HG02981 (cell line): Measurements from ENCODE around the gene CHRND.

Experiments used
- ATAC-seq: cut with Tn5 transposase; IDR thresholded peaks from one replicate; pipeline ENCODE4 v1.9.1; 2021; ENCODE audit warnings: mild to moderate bottlenecking, moderate library complexity; ENCODE audit not compliant: unreplicated experiment

The CHRND gene

DNA sequence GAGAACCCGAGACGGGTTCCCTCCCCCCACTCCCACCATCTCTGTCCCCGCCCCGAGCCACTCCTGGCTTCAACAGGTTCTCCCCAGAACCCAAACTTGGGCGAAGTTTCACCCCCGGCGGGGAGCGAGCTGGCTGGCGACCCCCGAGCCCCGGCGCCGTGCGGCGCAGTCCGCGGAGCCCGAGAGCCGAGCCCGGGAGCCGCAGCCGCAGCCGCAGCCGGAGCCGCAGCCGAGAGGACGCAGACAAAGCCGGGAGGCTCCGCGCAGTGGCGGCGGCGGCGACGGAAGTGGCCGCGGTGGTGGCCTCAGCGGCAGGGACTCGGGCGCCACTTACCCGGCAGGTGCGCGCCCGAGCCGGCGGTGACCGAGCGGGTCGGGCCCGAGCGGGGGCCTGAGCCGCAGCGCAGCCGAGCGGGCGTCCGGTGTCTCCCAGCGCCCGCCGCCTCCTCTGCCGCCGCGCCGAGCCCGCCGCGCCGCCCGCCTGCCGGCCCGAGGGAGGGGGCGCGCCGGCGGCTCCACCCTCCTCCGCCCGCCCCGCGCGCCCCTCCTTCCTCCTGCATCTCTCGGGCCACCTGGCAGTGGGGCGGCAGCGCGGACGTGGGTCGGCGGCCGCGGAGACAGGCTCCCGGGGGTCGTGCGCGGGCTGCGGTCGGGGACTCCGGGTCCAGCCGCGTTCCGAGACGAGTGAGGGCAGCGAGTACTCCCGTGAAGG lies 38.4 kb upstream of the CHRND start, which contains the start of gene ECEL1:
ECEL1 (minus strand) TSS at position 450 of the 712 bp plus-strand sequence. CDS start 1,181 bp downstream, outside the sequence.
- no peak for ATAC-seq

DNA sequence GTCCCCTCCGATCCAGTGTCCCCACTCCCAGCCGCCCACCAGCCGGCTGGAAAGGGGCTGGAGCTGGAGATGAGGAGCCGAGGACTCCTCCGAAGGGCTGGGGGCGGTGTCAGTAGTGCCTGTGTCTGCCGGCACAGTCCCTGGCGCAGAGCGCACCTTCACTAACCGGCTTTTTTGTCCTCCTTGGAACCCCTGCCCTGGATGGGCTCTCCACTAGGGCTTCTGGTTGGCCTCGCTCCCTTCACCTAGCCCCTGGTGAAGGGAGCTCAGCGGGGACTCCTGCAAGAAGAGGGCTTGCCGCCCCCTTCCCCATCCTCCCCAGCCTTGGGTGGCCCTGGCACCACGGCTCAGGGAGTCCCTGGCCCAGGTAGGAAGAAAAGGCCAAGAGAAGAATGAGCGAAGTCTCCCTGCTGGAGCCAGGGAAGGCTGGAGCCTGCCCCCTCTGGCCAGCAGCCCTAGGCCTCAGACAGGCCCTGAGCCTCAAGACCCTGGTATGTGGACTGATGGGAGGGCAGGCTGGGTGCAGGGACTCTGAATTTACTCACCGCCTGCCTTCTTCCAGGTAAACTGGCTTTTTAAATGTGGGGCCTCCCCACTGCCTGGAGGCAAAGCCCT lies 37.8 kb upstream of the CHRND start:
- ATAC-seq = no peak

DNA sequence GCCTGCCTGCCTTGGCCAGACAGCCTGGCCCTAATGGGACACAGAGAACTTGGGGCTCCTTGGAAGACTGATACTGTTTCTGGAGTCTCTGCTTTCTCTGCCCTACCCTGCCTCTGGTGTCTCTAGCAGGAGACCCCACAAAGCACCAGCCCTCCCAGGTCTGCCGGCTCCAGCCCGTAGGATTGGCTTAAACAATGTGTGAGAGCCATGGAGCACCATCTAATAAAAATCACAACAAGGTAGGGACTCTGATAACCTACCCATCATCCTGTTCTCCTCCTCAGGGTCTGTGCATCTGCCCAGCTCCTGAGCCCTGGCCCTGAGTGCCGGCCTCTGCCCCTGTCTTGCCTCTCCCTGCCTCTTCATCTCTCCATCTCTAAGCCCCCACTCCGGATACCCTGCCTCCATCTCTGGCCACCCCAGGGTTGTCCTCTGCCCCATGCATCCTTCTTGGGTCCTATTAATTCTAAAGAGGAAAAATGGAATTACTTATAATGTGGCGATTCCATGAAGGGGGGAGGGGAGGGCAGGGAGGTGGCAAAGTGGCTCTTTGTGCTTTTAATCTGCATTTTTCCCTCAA lies 37.1 kb upstream of the CHRND start:
- no peak for ATAC-seq

DNA sequence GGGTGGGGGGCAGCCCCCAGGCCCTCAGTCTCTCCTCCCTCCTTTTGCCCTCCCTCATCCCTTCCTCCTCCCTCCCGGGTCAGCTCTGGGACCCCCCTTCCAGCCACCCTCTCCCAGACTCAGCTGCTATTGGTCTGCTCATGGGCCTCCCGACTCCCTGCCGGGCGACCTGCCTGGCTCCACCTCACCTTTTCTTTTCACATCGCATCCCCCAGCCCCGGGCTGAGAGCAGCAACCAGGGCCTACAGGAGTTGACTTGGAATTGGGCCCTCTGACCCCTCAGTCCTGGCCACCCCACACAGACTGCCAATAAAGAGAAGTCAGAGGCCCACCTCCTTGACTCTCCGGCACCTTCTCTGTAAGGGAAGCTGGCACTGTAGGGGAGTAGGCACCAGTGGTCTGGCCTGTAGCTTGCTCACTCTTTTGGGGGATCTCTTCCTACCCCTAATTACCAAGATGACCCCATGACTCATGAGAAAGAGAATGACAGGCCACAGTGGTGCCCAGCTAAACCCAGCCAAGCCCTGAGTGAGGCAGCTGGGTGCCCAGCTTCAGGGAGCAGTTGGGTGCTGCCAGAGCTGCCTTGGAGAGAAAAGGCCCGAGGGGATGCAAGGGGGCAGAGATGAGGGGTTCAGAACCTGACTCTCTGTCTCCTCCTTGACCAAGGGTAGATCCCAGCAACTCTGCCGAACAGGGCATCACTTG lies 36.3 kb upstream of the CHRND start:
- no peak for ATAC-seq

DNA sequence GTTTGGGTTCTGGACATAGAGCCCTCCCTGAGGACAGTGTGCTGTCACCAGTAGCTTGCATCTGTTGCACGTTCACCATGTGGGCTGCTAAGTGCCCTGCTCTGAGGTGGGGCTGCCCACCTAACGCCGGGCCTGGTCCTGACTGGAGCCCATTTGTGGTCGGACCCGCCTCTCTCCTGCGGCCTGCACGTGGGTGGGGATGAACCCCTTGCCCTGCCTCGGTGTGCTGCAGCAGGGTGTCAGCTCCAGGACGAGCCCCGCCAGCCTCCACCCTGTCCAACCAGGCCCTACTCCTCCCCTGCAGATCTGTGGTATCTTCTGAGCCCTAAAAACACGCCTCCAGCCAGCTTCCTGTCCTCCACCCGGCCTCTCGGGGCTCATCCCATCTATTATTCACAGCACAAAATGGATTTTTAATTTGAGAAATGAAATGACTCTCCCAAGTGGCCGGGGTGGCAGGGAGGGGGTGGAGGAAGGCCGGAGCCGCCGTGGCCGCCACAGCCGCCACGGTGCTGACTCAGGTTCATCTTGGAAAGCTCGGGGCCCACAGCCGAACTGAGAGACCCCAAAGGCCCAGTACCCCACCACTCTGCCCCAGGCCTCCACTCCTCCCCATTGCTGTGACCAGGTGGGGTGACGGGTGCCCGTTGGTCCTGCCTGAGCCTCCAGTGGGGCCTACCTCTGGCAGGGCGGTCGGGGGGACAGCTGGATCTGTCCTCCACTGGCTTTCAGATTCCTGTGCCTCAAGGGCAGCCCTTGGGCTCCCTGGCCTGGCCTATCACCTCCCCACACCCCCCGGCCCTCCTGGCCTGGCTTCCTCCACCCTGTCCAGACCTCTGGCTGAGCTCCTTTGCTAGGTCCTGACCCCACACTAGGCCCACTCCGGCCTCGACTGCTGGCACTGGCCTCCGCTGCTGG lies 35.5 kb upstream of the CHRND start:
- ATAC-seq = no peak

DNA sequence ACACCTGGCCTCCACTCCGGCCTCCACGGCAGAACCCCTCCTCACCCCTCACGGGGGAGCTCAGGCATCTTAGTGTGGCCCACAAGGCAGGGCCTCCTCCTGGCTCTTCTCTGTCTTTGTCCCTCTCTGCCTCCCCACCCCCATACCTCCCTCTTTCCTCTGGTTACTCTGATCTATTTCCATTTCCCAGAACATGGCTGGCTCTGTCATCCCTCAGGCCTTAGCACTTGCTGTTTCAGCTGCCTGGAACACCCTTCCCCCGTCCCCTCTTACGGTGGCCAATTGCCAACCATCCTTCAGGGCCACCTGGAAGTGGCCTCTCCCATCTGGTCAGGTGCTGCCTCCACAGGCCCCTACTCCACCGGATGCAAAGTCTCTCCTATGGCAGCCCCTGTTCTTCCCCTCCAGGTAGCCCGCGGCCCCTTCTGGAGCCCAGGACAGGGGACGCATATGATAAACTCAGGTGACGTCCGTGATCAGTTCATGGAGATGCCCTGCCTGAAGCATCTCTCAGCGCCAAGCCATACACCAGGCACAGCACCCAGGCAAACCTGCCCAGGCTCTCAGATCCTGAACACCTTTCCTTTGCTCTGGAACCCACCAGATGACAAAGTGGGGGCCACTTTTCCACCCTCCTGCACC lies 34.7 kb upstream of the CHRND start:
- ATAC-seq = no peak

DNA sequence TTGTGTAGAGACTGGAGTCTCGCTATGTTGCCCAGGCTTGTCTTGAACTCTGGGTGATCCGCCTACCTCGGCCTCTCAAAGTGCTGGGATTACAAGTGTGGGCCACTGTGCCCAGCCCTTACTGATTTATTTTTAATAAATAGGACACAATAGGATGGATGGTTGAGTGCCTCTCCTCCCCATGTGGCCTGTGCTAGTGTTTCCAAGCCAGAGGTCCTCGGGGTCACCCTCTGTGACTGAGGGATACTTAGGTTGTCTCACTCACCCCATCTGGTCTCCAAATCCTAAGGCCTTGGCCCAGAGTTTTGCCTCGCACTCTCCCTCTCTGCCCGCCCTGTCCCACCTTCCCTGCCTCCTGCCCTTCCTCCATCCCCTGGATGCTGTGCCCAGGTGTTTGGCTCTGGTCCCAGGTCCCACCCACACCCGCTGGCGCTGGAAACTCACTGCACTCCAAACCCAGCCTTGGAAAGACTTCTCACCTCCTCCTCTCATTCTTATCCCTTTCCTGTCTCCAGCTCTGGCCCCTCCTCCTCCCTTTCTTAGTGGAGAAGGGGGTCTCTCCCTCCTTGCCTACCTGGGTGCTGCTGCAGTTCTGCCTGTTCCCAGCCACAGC lies 33.6 kb upstream of the CHRND start:
- ATAC-seq = no peak

DNA sequence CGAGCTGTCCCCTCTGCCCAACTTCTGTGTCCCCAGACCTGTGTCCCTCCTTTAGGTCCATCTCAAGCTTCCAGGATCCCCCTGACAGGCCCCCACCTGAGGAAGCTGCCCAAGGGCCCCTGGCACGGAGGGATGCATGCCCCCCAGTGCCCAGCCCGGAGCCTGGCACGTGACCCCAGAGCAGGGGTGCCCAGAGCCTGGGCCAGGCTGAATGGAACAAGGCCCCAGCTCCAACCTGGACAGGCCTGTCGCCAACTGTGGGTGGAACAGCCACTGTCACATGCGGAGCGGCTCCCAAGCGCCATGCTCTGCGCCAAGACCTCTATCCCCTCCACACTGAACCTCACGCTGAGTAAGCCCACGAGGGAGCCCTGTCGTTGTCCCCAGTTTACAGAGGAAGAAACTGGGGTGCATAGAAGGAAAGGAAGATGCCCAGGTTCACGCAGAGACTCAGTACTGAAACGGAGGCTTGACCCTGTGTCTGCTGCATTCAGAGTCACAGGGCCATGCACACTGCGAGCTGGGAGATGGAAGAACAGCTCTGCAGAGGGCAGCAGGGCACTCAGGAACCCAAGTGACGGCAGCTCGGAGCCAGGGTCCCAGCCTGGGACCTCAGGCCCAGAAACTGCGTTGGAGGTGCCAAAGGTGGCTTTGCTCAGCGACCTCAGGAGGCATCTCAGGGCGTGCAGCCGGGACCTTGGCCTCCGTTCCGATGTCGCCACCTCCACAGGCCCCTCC lies 32.8 kb upstream of the CHRND start:
- ATAC-seq = no peak

DNA sequence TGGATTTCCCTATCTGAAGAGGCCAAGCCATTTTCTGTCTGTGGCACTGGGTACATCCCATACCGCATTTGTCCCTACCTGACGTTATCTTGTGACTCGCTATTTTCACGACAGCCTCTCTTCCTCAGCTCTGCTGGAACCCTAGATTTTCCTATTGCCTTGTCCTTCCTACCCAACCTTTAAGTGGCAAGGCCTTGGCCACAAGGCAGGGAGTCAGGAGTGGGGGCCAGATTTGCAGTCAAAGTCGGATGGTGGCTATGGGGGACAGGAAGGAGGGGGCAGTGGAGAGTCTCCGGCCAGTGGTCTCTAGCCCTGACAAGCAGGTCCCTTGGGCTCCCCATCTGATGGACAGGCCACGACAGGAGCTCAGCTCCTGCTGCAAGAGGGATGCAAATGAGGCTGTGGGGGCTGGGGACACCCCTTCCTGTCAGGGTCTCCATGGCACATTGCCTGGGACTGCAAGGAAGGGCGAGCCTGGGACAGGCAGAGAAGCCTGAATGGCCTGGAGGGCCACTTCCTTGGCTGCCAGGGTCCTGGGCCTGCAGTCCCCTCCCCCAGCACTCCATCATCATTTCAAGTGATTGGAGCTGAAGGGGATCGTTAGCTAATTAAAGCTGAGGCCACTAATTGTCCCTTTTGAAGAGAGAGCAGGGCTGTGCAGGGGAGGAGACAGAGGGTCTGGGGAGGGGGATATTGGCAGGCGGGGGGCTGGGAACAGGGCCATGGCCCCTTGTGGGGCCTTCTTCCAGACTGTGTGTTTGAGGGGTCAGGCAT lies 32.1 kb upstream of the CHRND start:
- no peak for ATAC-seq

DNA sequence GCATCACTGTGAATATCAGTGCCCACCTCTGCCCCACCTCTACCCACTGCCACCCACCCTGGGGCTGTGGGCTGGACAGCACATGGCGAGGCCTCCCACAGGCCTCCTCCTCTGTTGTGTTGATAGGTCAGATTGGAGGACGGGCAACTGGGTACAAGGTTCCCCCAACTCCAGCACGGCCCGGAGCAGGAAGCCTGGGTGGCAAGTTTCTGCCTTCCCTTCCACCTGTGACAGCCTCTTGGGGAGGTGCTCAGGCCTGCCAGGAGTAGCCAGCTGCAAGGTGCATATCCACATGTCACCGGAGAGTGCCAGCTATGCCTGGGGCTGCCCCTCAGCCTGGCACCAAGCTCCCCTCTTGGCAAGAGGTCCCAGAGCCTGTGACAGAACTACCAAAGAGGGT lies 31.4 kb upstream of the CHRND start:
- ATAC-seq = no peak

DNA sequence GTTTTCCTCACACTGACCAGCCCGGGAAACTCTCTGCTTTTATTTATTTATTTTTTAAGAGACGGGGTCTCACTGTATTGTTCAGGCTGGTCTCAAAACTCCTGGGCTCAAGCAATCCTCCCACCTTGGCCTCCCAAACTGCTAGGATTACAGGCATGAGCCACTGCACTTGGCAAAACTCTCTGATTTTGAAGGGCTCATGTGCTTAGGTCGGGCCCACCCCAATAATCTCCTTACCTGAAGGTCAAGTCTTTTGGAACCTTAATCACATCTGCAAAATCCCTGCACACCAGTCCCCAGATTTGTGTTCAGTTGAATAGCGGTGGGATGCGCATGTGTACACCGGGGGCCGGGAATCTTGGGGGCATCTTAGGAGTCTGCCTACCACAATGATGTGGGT lies 30.7 kb upstream of the CHRND start:
- no peak for ATAC-seq

DNA sequence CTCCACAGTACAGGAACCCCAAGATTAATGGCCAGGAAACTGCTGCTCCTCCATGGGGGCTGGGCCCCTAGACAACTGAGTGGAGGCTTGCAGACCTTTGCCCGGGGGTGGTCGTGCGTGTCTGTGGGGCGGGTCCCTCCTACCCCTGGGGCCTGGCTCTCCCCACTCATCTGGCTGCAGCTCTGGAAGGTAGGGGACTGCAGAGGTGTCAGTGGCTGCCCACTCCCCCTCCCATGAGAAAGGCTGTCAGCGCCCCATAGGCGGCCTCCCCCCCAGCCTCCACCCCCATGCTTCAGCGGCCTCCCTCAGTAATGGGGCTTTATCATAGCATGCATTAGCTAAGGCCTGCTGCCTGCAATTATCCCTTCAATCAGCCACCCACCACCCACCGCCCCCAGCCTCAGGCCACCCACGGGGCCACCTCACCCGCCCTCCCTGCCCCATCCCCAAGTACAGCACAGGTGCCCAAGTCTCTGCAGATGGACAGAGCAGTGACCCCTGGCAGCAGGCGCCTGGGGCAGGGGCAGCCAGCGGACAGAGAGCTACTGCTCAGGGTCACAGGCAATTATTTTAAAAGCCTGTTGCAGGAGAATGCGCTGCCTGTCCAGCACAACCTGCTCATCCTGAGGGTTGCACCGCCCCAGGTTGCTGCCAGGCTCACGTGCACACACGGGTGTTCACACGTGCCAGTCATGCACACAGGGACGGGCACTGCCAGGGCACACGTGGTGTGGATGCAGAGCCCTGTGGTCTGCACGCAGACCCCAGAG lies 29.3 kb upstream of the CHRND start:
- no peak for ATAC-seq

DNA sequence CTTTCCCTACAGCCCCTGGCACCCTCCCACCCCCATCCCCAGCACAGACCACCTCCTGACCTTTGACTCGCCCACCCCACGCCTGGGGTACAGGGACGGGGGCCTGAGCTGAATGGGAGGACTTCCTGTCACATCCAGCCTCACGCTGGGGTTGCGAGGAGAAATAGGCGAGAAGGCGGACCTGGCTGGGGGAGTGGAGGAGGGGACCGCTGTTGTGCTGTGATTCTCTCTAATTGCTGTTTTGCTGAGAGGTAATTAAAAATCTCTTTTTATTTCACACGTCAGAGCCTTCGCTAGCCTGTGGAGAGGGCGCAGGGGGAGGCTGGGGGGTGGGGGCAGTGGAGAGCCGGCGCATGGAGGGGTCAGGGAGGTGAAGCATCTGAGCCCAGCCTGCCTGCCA lies 28.6 kb upstream of the CHRND start:
- ATAC-seq = no peak

DNA sequence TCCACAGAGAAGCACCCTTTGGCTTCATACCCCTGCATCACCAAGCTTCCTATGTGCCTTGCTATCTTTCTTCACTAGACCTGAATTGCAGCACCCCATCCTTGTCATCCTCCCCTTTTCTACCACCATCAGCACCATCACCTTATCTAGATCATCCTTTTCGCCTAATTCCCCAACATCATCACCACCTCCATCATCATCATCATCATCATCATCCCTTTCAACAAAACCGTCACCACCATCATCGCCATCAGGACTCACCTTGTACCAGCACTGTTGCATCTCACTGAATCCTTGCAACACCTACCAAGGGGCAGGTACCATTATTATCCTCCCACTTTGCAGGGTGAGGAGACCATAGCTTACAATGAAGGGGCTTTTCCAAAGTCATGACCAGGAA lies 27.5 kb upstream of the CHRND start:
- no peak for ATAC-seq

DNA sequence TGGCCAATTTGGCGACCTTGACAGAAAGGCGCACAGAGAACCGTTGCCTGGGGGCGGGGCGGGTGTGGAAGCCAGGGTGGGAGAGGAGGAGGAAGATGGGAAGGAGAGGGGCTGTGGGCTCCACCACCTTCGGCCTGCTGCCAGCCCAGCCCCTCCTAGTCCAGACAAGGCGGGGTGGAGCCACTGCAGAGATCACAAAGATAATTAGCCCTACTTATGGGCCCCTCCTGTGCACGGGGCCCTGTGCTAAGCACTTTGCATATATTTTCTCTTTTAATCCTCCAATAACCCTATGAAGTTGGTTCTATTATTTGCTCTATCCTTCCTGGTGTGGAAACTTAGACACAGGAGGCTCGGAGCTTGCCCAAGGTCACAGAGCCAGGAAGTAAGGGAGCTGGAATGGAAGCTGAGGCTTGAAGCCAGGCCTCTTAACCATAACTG lies 24.6 kb upstream of the CHRND start:
- ATAC-seq = no peak

DNA sequence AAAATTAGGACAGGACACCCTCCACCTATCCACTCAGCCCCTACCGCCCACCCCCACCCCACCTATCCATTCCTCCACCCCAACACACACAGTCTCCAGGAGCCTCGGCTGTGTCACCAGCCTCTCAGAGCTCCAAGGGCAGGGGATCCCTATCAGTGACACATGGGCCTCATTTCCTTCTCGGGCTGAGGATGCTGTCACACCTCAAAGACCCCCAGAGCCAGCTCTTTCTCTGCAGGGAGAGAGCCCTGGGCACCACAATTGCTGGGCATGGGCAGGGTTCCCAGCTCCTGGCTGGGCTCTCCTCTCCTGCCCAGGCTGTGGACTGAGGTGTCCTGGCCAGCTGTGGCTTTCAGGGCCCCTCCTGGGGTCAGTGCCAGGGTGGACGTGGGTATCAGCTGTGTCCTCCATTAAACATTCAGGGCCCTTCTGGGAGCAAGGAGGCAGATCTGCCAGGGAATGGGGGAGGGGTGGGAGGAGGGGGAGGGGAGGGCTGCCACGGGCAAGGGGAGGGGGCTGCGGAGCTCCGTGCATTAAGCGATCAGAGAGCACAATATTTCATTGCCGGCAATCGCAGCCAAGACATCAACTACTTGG lies 24.1 kb upstream of the CHRND start:
- no peak for ATAC-seq

DNA sequence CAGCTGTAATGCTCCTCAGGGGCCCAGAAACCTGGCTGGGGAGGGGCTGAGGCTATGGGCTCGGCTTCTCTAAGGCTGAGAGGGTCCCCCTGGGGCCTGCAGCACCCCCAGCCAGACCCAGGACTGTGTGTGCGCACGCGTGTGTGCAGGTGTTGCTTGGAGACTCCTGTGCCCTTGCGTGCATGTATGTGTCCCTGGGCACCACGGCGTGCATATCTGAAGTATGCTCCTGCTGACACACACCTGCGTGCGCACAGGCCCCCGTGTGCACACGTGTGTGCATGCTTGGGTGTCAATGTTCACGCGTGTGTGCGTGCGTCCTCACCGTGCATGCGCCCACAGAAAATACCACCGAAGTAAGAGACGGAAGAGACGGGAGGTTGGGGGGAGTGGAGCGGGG lies 23.4 kb upstream of the CHRND start:
- ATAC-seq = no peak
